DMS79 (cell line): ENCODE measurements around the gene ZNF582.
"Not testable (repeated sequence)": the region's sequence is repeated elsewhere in the genome, so short reads cannot be mapped to it uniquely, and the experiment has no call there.

Source experiments
- DNase-seq: peaks from one replicate; lab custom pipeline; 2025; lab: John Stamatoyannopoulos, UW

ZNF582 gene

DNA sequence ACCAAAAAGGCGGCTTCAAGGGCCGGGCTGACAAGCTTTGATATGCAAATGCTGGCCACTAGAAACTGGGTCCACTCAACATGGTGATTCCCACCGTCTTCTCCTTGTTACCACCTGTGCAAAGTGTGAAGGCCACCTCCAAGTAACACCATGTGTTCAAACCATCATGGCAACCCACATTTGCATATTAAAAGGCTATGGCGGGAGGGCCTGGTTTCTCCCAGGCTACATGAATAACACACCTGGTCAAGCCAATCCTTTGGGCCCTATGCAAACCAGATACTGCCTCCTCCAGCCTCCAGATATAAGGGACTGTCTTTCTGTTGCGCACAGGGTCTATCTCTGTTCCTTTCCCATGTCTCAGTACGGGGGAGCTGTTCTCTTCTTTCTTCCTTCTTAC lies 42.1 kb downstream of the ZNF582 start:
- no peak for DNase-seq

- DNase-seq: no peak
Measured at GRCh38 chr19:56350416-56351045, 42.8 kb downstream of the ZNF582 start.

- DNase-seq: no peak
Measured at GRCh38 chr19:56348289-56348877, 45.0 kb downstream of the ZNF582 start.

DNA sequence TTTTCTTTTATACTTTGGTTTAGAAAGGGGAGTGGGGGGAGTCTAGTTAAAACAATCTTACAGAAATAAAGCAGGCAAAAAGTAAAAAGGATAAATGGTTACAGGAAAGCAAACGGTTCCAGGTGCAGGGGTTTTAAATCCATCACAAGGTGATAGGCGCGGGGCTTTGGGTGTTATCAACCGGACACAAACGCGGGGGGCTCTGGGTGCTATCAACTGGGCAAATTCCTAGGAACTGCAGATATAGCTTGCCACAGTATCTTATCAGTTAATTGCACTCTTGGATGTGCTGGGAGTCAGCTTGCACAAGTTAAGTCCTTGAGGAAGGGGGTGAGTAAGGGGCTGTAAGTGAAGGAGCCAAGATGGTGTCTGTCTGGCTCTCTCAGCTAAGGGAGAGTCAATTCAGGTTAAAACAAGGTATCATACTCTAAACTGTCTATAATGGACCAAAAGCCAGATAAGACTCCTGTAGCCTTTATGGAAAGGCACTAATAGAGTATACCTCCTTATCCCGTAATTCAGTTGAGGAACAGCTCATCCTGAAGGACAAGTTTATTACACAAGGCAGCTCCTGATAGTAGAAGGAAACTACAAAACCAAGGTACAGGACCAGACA lies 46.1 kb downstream of the ZNF582 start:
- no peak for DNase-seq

DNA sequence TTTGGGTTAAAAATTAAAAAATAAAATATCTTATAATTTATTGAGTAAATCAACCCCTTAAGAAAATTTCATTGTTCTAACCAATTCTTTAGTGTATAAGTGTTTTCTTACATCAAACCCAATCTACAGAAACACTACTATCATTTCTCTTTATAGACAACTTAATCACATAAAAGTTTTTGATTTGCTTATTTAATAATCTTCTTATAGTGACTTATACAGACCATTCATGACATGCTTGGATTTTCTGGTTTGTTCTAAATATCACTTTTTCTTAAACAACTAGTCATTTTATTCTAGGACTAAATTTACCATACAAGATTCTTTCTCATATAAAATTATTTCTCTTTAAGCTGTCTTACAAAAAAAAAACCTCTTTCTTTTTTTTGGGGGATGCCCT lies 51.4 kb downstream of the ZNF582 start:
- DNase-seq: no peak

- DNase-seq: not testable (repeated sequence)
Measured at GRCh38 chr19:56339031-56339430, 54.3 kb downstream of the ZNF582 start.

DNA sequence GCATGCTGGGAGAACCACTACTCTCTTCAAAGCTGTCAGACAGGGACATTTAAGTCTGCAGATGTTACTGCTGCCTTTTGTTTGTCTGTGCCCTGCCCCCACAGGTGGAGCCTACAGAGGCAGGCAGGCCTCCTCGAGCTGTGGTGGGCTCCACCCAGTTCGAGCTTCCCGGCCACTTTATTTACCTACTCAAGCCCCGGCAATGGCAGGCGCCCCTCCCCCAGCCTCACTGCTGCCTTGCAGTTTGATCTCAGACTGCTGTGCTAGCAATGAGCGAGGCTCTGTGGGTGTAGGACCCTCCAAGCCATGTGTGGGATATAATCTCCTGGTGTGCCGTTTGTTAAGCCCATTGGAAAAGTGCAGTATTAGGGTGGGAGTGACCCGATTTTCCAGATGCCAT lies 56.3 kb downstream of the ZNF582 start:
- DNase-seq: not testable (repeated sequence)

DNA sequence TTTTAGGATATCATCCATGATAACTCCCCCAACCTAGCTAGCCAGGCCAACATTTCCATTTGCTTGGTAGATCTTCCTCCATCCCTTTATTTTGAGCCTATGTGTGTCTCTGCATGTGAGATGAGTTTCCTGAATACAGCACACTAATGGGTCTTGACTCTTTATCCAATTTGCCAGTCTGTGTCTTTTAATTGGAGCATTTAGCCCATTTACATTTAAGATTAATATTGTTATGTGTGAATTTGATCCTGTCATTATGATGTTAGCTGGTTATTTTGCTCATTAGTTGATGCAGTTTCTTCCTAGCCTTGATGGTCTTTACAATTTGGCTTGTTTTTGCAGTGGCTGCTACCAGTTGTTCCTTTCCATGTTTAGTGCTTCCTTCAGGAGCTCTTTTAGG lies 58.0 kb downstream of the ZNF582 start:
- DNase-seq: not testable (repeated sequence)

DNA sequence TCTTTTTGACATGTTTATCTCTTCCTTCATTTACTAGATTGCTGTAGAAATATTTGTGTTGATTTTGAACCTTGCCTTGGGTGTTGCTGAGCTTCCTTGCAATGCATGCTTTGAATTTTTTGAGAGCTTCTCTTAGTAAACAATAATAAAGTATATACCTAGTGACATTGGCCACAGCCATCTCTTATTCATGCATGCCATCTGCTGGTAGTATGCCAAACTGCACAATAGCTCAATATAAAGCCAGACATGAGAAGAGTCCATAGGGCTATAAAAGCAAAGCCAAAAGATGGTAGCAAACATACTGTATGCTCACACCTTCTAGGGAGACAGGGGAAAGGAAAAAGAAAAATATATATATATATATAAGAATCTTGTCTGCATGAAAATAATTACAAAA lies 59.8 kb downstream of the ZNF582 start:
- peak; percentile 1 for DNase-seq
